ENCODE data around the gene TMEM243.

TMEM243 gene

GRCh38 chr7:87170828-87171227 lies 48.7 kb downstream of the TMEM243 start:
- Histone ChIP-seq H2AFZ (ENCODE audit: insufficient read depth, low read length, poor library complexity) (no peak overlapping the region), H3K79me1 (ENCODE audit: low read length) (no peaks in the 10 kb centered on the region), H2AK5ac (ENCODE audit: low read length) (no peak overlapping the region), H2BK5ac (ENCODE audit: low read depth, low read length, poor library complexity) (no peak overlapping the region), H3K18ac (ENCODE audit: low read length) (no peak overlapping the region), H3K4me2 (ENCODE audit: low read length) (no peak overlapping the region), H3K79me2 (ENCODE audit: control insufficient read depth, insufficient read depth, low read length, poor library complexity) (no peaks in the 10 kb centered on the region), H2BK12ac (ENCODE audit: low read length) (no peak overlapping the region), H3K4ac (ENCODE audit: low read depth, low read length) (no peak overlapping the region), H3K27ac (ENCODE audit: low read depth, low read length) (no peak overlapping the region), H4K91ac (ENCODE audit: low read depth, low read length) (no peak overlapping the region), H3K23ac (ENCODE audit: low read length) (no peak overlapping the region), H2BK120ac (ENCODE audit: insufficient read depth, low read length, poor library complexity) (no peak overlapping the region), H4K12ac (ENCODE audit: low read depth, low read length) (no peak overlapping the region), H3K4me3 (ENCODE audit: low read depth, low read length) (no peak overlapping the region), H3K4me1 (ENCODE audit: control insufficient read depth in 1 of 2, insufficient read depth in 2 of 2, low read length in 2 of 2) (no peaks in the 10 kb centered on the region), H3K36me3 (ENCODE audit: control insufficient read depth in 1 of 2, insufficient read depth in 2 of 2, low read length in 2 of 2) (peaks cover 7 to 33% of the 10 kb centered on the region in 2 experiments), H4K8ac (ENCODE audit: low read depth, low read length) (no peak overlapping the region), H3K14ac (ENCODE audit: low read length) (no peak overlapping the region), H3K9me3 (ENCODE audit: insufficient read depth, low read depth, low read length) (no peaks in the 10 kb centered on the region), H3K9ac (ENCODE audit: low read length) (no peak overlapping the region), H3K27me3 (ENCODE audit: insufficient read depth, low read length) (no peaks in the 10 kb centered on the region)
- DNase-seq, result no peak
- no CpG with 5 or more reads among the region's 3 CpGs for WGBS (ENCODE audit: extremely low coverage, insufficient coverage, insufficient read length)

- no peak for DNase-seq
- H3K23ac ChIP-seq (ENCODE audit: low read length), result no peak overlapping the region
- H4K12ac ChIP-seq (ENCODE audit: low read depth, low read length), result no peak overlapping the region
- H3K79me2 ChIP-seq (ENCODE audit: control insufficient read depth, insufficient read depth, low read length, poor library complexity), result no peaks in the 10 kb centered on the region
- no peak overlapping the region for H3K27ac ChIP-seq (ENCODE audit: low read depth, low read length)
- H3K4me2 ChIP-seq (ENCODE audit: low read length), result no peak overlapping the region
- H4K91ac ChIP-seq (ENCODE audit: low read depth, low read length), result no peak overlapping the region
- no peak overlapping the region for H2BK12ac ChIP-seq (ENCODE audit: low read length)
- H4K8ac ChIP-seq (ENCODE audit: low read depth, low read length), result no peak overlapping the region
- no peaks in the 10 kb centered on the region for H3K79me1 ChIP-seq (ENCODE audit: low read length)
- H3K9ac ChIP-seq (ENCODE audit: low read length), result no peak overlapping the region
- no peak overlapping the region for H2BK5ac ChIP-seq (ENCODE audit: low read depth, low read length, poor library complexity)
- no peak overlapping the region for H3K4me3 ChIP-seq (ENCODE audit: low read depth, low read length)
- no CpG with 5 or more reads among the region's 2 CpGs for WGBS (ENCODE audit: extremely low coverage, insufficient coverage, insufficient read length)
- no peak overlapping the region for H2AK5ac ChIP-seq (ENCODE audit: low read length)
- H3K14ac ChIP-seq (ENCODE audit: low read length), result no peak overlapping the region
- H3K18ac ChIP-seq (ENCODE audit: low read length), result no peak overlapping the region
- H3K27me3 ChIP-seq (ENCODE audit: insufficient read depth, low read length), result no peaks in the 10 kb centered on the region
- peaks cover 7 to 18% of the 10 kb centered on the region in 2 experiments for H3K36me3 ChIP-seq (ENCODE audit: control insufficient read depth in 1 of 2, insufficient read depth in 2 of 2, low read length in 2 of 2)
- no peak overlapping the region for H2AFZ ChIP-seq (ENCODE audit: insufficient read depth, low read length, poor library complexity)
- H3K9me3 ChIP-seq (ENCODE audit: insufficient read depth, low read depth, low read length), result no peaks in the 10 kb centered on the region
- no peak overlapping the region for H3K4ac ChIP-seq (ENCODE audit: low read depth, low read length)
- H2BK120ac ChIP-seq (ENCODE audit: insufficient read depth, low read length, poor library complexity), result no peak overlapping the region
- H3K4me1 ChIP-seq (ENCODE audit: control insufficient read depth in 1 of 2, insufficient read depth in 2 of 2, low read length in 2 of 2), result no peaks in the 10 kb centered on the region
Measured at GRCh38 chr7:87164433-87164832, 55.1 kb downstream of the TMEM243 start.

- no peak for DNase-seq
- Histone ChIP-seq H3K4me3 (ENCODE audit: low read depth, low read length) (no peak overlapping the region), H3K27me3 (ENCODE audit: insufficient read depth, low read length) (no peaks in the 10 kb centered on the region), H3K9me3 (ENCODE audit: insufficient read depth, low read depth, low read length) (no peaks in the 10 kb centered on the region), H2BK12ac (ENCODE audit: low read length) (no peak overlapping the region), H3K4ac (ENCODE audit: low read depth, low read length) (no peak overlapping the region), H4K8ac (ENCODE audit: low read depth, low read length) (no peak overlapping the region), H4K12ac (ENCODE audit: low read depth, low read length) (no peak overlapping the region), H3K4me1 (ENCODE audit: control insufficient read depth in 1 of 2, insufficient read depth in 2 of 2, low read length in 2 of 2) (no peaks in the 10 kb centered on the region), H3K9ac (ENCODE audit: low read length) (no peak overlapping the region), H3K18ac (ENCODE audit: low read length) (no peak overlapping the region), H3K36me3 (ENCODE audit: control insufficient read depth in 1 of 2, insufficient read depth in 2 of 2, low read length in 2 of 2) (peaks cover 4% of the 10 kb centered on the region in 2 experiments), H3K4me2 (ENCODE audit: low read length) (no peak overlapping the region), H2BK120ac (ENCODE audit: insufficient read depth, low read length, poor library complexity) (no peak overlapping the region), H3K27ac (ENCODE audit: low read depth, low read length) (no peak overlapping the region), H3K14ac (ENCODE audit: low read length) (no peak overlapping the region), H3K23ac (ENCODE audit: low read length) (no peak overlapping the region), H3K79me1 (ENCODE audit: low read length) (no peaks in the 10 kb centered on the region), H4K91ac (ENCODE audit: low read depth, low read length) (no peak overlapping the region), H2AFZ (ENCODE audit: insufficient read depth, low read length, poor library complexity) (no peak overlapping the region), H2AK5ac (ENCODE audit: low read length) (no peak overlapping the region), H3K79me2 (ENCODE audit: control insufficient read depth, insufficient read depth, low read length, poor library complexity) (no peaks in the 10 kb centered on the region), H2BK5ac (ENCODE audit: low read depth, low read length, poor library complexity) (no peak overlapping the region)
- WGBS (ENCODE audit: extremely low coverage, insufficient coverage, insufficient read length), result no CpG with 5 or more reads among the region's 2 CpGs
Measured at GRCh38 chr7:87159538-87159937, 60.0 kb downstream of the TMEM243 start.

GRCh38 chr7:87156709-87157108 lies 62.8 kb downstream of the TMEM243 start:
- Histone ChIP-seq H3K79me2 (ENCODE audit: control insufficient read depth, insufficient read depth, low read length, poor library complexity) (peaks cover 8% of the 10 kb centered on the region), H3K9me3 (ENCODE audit: insufficient read depth, low read depth, low read length) (no peaks in the 10 kb centered on the region), H4K12ac (ENCODE audit: low read depth, low read length) (no peak overlapping the region), H3K4me2 (ENCODE audit: low read length) (no peak overlapping the region), H3K14ac (ENCODE audit: low read length) (no peak overlapping the region), H3K4me3 (ENCODE audit: low read depth, low read length) (no peak overlapping the region), H2AK5ac (ENCODE audit: low read length) (no peak overlapping the region), H3K4ac (ENCODE audit: low read depth, low read length) (no peak overlapping the region), H3K4me1 (ENCODE audit: control insufficient read depth in 1 of 2, insufficient read depth in 2 of 2, low read length in 2 of 2) (no peaks in the 10 kb centered on the region), H3K36me3 (ENCODE audit: control insufficient read depth in 1 of 2, insufficient read depth in 2 of 2, low read length in 2 of 2) (no peaks in the 10 kb centered on the region), H2BK12ac (ENCODE audit: low read length) (no peak overlapping the region), H3K18ac (ENCODE audit: low read length) (no peak overlapping the region), H3K27ac (ENCODE audit: low read depth, low read length) (no peak overlapping the region), H3K79me1 (ENCODE audit: low read length) (peaks cover 12% of the 10 kb centered on the region), H2AFZ (ENCODE audit: insufficient read depth, low read length, poor library complexity) (no peak overlapping the region), H4K91ac (ENCODE audit: low read depth, low read length) (no peak overlapping the region), H3K23ac (ENCODE audit: low read length) (no peak overlapping the region), H4K8ac (ENCODE audit: low read depth, low read length) (no peak overlapping the region), H3K27me3 (ENCODE audit: insufficient read depth, low read length) (no peaks in the 10 kb centered on the region), H3K9ac (ENCODE audit: low read length) (no peak overlapping the region), H2BK5ac (ENCODE audit: low read depth, low read length, poor library complexity) (no peak overlapping the region), H2BK120ac (ENCODE audit: insufficient read depth, low read length, poor library complexity) (no peak overlapping the region)
- DNase-seq, result peak in 1 of 2 donors; percentile 62
- 100% methylated on average over 1 of the region's 2 CpGs for WGBS (ENCODE audit: extremely low coverage, insufficient coverage, insufficient read length)

Data from trophoblast cell (in vitro differentiated cells and primary cell).